TTC549 (cell line): ENCODE measurements around the gene HNRNPC.
"Not testable (repeated sequence)": the region's sequence is repeated elsewhere in the genome, so short reads cannot be mapped to it uniquely, and the experiment has no call there.

ENCODE experiments used
- FAIRE-seq: peaks from 2 replicates; lab custom pipeline; 2012; peaks lifted over from hg19 to GRCh38; lab: Jason Lieb, UNC

The HNRNPC gene

GRCh38 chr14:21191809-21192446, 77.3 kb downstream of the HNRNPC start:
- no peak for FAIRE-seq

- no peak for FAIRE-seq
These were observed 77.9 kb downstream of the HNRNPC start for GRCh38 chr14:21191261-21191808.

DNA sequence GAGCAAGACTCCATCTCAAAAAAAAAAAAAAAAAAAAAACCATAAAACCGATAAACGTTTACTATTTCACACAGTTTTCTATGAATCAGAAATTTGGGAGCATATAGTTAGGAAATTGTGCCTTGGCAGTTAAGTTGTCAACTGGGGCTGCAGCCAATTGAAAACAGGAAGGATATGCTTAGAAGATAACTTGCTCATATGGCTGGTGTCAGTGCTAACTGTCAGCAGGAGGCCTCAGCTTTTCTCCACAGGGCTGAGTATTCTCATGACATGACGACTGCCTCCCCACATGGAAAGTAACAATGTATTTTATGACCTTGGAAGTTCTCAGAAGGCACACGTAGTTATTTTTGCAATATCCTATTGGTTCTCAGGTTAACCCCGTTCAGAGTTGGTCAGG, 83.8 kb downstream of the HNRNPC start:
- no peak for FAIRE-seq

DNA sequence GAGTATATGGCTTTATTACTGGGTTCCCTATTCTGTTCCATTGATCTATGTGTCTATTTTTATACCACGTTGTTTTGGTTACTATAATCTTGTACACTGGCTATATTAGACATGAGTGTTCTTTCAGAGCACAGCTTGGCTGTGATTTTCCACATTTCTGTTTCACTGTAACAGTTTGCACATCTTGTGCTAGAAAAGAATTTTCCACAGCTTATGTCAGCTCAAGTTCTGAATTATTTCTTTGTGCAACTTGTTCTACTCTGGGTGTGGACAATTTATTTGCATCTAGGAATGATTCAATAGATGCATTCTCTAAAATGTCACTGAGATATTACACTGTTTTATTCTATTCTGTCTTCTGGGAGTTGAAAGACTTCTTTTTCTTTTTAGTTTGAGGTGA, 85.0 kb downstream of the HNRNPC start:
- no peak for FAIRE-seq

DNA sequence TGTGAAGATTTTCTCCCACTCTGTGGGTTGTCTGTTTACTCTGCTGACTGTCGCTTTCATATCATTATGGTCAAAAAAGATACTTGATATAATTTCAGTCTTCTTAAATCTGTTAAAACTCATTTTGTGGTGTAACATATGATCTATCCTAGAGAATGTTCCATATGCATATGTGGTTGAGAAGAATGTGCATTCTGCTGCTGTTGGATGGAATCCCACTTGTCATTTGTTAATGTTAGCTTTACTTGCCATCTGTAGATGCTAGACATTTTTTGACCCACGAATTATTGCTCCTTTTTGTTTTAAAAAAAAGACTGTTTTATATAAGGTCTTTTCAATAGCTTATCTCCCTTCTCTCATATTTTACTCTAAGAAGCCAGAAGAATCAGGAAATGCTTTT, 87.1 kb downstream of the HNRNPC start:
- FAIRE-seq = no peak

DNA sequence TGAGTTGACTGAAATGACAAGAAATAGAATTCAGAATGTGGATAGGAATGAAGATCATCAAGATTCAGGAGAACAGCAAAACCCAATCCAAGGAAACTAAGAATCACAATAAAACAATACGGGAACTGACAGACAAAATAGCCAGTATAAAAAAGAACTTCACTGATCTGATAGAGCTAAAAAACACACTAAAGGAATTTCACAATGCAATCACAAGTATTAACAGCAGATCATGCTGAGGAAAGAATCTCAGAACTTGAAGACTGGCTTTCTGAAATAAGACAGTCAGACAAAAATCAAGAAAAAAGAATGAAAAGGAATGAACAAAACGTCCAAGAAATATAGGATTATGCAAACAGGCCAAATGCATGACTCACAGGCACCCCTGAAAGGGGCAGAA, 98.1 kb downstream of the HNRNPC start:
- no peak for FAIRE-seq

- no peak for FAIRE-seq
These were observed 99.7 kb downstream of the HNRNPC start for GRCh38 chr14:21169573-21169972.

DNA sequence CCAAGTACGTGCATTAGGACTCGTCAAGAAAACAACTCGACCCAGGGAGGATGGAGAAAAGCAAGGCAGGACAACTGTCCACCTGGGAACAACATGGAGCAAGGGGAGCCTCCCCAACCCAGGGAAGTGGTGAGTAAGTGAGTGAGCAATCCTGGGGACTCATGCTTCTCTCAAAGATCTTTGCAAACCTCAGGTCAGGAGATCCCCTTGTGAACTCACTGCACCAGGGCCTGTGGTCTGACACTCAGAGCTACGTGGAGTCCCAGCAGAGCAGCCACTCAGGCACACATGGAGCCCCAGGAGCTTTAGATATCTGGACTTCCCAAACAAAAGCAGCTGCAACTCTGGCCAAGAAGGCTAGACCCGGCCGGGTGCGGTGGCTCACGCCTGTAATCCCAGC, 101.2 kb downstream of the HNRNPC start:
- no peak for FAIRE-seq

DNA sequence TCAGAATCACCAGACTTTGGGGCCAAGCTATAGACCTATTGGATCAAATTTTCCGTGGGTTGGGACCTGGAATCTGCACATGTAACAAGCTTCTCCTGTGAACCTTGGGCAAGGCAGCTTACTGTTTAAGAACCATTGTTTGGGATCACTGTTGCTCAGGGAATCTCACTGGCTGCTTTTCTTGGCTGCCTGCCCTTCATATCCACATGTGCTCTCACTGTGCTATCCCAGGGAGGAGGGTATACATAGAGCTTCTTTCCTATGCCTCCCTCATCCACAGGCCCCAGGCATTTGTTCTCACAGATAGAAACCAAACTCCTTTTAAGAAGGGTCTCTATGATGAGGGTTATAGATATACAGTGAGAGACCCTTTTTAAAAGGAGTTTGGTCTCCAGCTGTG, 103.6 kb downstream of the HNRNPC start:
- FAIRE-seq = not testable (repeated sequence)

DNA sequence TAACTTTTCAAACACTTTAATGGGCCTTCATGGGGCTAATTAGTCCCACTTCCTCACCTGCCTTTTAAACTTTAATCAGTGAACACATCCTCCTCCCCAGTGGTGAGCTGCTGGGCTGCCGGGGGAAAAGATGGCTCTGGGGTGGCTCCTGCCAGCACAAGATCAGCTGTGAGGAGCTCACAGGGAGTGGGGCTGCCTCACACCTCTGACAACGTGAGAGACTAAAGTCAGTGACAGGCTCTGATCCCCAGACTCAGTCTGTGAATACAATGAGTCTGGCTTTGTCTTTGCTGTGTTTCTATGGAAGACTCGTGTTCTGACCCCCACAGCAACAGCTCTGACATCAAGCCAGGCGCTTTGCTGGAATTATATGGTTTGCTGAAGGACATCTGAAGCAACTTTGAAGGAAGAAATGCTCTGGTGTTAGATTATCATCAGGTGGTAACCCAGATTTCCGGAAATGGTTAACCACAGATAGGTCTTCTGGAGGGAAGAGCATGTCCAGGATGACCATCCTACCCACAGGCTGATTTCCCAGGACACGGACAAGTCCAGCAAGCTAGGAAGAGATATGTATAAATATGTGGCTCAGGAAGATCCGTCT, 104.1 kb downstream of the HNRNPC start:
- FAIRE-seq = not testable (repeated sequence)

DNA sequence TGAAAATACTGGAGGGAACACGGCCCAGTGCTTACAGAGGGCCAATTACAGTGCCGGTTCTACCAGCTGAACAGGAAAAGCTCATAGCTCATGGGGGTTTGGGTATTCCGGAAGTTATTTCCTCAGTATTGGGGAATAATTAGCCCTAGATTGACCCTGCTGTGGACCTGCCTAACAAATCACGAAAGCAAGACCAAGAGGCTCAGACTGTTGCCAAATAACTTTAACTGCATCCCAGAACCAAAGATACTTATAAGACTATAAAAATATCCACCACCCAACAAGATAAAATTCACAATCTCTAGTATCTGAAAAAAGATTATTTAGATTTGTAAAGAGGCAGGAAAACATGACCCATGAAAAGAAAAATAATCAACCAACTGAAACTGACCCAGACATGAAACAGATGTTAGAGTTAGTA, 105.4 kb downstream of the HNRNPC start:
- no peak for FAIRE-seq

DNA sequence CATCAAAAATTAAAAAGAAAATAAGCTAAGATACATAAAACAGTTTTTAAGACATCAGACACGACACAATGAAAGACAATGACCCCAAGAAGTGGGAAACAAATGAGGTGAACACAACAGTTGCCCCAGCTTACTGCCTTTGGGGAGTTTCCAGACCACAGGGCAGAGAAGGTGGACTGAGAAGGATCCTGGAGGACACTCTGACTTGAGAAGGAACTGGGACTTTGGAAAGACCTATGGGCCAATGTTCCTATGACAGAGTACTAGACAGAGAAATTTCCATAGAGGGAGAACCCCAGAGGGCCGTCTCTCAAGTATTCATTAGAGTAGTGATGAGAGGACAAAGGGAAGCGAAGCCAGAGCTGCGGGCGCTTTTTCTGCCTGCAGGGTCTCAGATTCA, 107.2 kb downstream of the HNRNPC start:
- no peak for FAIRE-seq

- no peak for FAIRE-seq
These were observed 109.1 kb downstream of the HNRNPC start for GRCh38 chr14:21160061-21160610.
